GM12878 (cell line): ENCODE data around the gene MACF1. TPM values are rescaled to one million over a fixed set of nuclear protein-coding genes. Genes with fewer than 3 reads are reported as not detected.

Experiments used
- ATAC-seq: fragments of 200-7000 bp; cut with Tn5 transposase; 3 replicates; pipeline ENCODE4 v1.9.1; 2020; ENCODE audit warnings: mild to moderate bottlenecking, moderate library complexity
- BruUV-seq: library from RNA; stranded (reverse); fragments of 400-500 nt; replicated peaks from 2 replicates; lab custom pipeline; 2021; lab: Mats Ljungman, UMichigan
- CTCF ChIA-PET: fragments of 300-600 bp; sonication (Branson Sonifier 250); formaldehyde crosslinking; extraction: SDS; loops from one replicate; lab custom pipeline; 2021; ENCODE audit warnings: inconsistent platforms; lab: Yijun Ruan, JAX
- POLR2A ChIA-PET: fragments of 350-600 bp; formaldehyde crosslinking; extraction: SDS; loops from one replicate; lab custom pipeline; 2021; ENCODE audit warnings: inconsistent platforms; lab: Charles Lee
- RAD21 ChIA-PET: fragments of 300-600 bp; sonication (Branson Sonifier 250); formaldehyde crosslinking; loops from one replicate; lab custom pipeline; 2023; ENCODE audit warnings: antibody characterized with exemption; ENCODE audit not compliant: unreplicated experiment; lab: Charles Lee
- SMC1A ChIA-PET: fragments of 300-600 bp; sonication (Branson Sonifier 250); formaldehyde crosslinking; loops from one replicate; lab custom pipeline; 2023; ENCODE audit not compliant: unreplicated experiment, uncharacterized antibody; lab: Charles Lee
- DNase-seq: peaks from one replicate; pipeline ENCODE4 v3.0.0-alpha.2; 2011; ENCODE audit warnings: low read depth, low spot score
- FAIRE-seq: peaks from 3 replicates; lab custom pipeline; 2011; peaks lifted over from hg19 to GRCh38; lab: Jason Lieb, UNC
- H2AFZ ChIP-seq: 2 replicates; pipeline ENCODE4 v1.6.0; 2011; ENCODE audit warnings: low read depth, low read length, control low read depth; ENCODE audit not compliant: control insufficient read depth
- H3K27ac ChIP-seq: 2 replicates; pipeline ENCODE4 v1.5.1; 2011; ENCODE audit warnings: control low read depth; ENCODE audit not compliant: control insufficient read depth, insufficient read depth
- H3K27me3 ChIP-seq, 2 experiments: replicated peaks in 1 of 2; 2 replicates each; pipeline versions ENCODE4 v1.6.0 to v1.6.1; 2011; ENCODE audit warnings: low read length in 1 of 2; ENCODE audit not compliant: control insufficient read depth in 2 of 2, insufficient read depth in 2 of 2
- H3K36me3 ChIP-seq, 2 experiments: 2 replicates each; pipeline ENCODE4 v1.5.1; 2011; ENCODE audit warnings: low read length in 1 of 2; ENCODE audit not compliant: control insufficient read depth in 2 of 2, insufficient read depth in 2 of 2
- H3K4me1 ChIP-seq: 2 replicates; pipeline ENCODE4 v1.6.1; 2011; ENCODE audit warnings: mild to moderate bottlenecking, low read length, moderate library complexity, mixed read lengths; ENCODE audit not compliant: control insufficient read depth, insufficient read depth
- H3K4me2 ChIP-seq: 2 replicates; pipeline ENCODE4 v1.6.0; 2011; ENCODE audit warnings: control low read depth; ENCODE audit not compliant: control insufficient read depth, insufficient read depth
- H3K4me3 ChIP-seq: fragments of 200-600 bp; sonication (generic); 2 replicates; pipeline ENCODE4 v1.5.1; 2016
- H3K79me2 ChIP-seq: 2 replicates; pipeline ENCODE4 v1.6.0; 2011; ENCODE audit warnings: low read length; ENCODE audit not compliant: control insufficient read depth, insufficient read depth
- H3K9ac ChIP-seq: 2 replicates; pipeline ENCODE4 v1.8.0; 2011; ENCODE audit warnings: low read length, control low read depth, mixed read lengths; ENCODE audit not compliant: control insufficient read depth, insufficient read depth
- H3K9me3 ChIP-seq: replicated peaks from 3 replicates; pipeline ENCODE4 v1.5.1; 2011; ENCODE audit warnings: mild to moderate bottlenecking, low read length; ENCODE audit not compliant: control insufficient read depth, insufficient read depth
- H4K20me1 ChIP-seq: 2 replicates; pipeline ENCODE4 v1.6.0; 2011; ENCODE audit not compliant: control insufficient read depth, insufficient read depth
- ATF3 ChIP-seq: IDR thresholded peaks from 2 replicates; pipeline ENCODE4 v1.6.1; 2011; ENCODE audit warnings: low read depth, mild to moderate bottlenecking, low read length, moderate library complexity, borderline replicate concordance; ENCODE audit errors: extremely low read depth
- EP300 ChIP-seq, 2 experiments: fragments of 150-350 bp in 1 of 2; IDR thresholded peaks; 2 replicates each; pipeline ENCODE4 v1.6.1; 2011 to 2012; ENCODE audit warnings: low read depth in 2 of 2, low read length in 2 of 2, borderline replicate concordance in 1 of 2, improper control_type of control experiment in 1 of 2, inconsistent platforms in 1 of 2; ENCODE audit not compliant: control insufficient read depth in 1 of 2
- FOXK2 ChIP-seq: fragments of 450-650 bp; IDR thresholded peaks from 2 replicates; pipeline ENCODE4 v1.6.1; 2017; ENCODE audit warnings: mild to moderate bottlenecking, moderate library complexity
- GABPA ChIP-seq: IDR thresholded peaks from 2 replicates; pipeline ENCODE4 v1.6.1; 2014; ENCODE audit warnings: antibody characterized with exemption, low read depth, mild to moderate bottlenecking, inconsistent platforms
- REST ChIP-seq: IDR thresholded peaks from 2 replicates; pipeline ENCODE4 v1.6.1; 2012; ENCODE audit warnings: mild to moderate bottlenecking, low read depth, low read length
- SIN3A ChIP-seq: IDR thresholded peaks from 2 replicates; pipeline ENCODE4 v1.6.1; 2012; ENCODE audit warnings: low read depth, low read length, improper control_type of control experiment
- STAT1 ChIP-seq: fragments of 450-650 bp; conservative IDR thresholded peaks from 2 replicates; pipeline ENCODE4 v1.6.1; 2014; ENCODE audit warnings: antibody characterized with exemption, mild to moderate bottlenecking
- WRNIP1 ChIP-seq: IDR thresholded peaks from 2 replicates; pipeline ENCODE4 v1.6.1; 2011; ENCODE audit warnings: low read depth, low read length, improper control_type of control experiment, borderline replicate concordance
- ZBED1 ChIP-seq: IDR thresholded peaks from 2 replicates; pipeline ENCODE4 v1.6.1; 2016; ENCODE audit warnings: borderline replicate concordance
- ZNF592 ChIP-seq: fragments of 450-650 bp; IDR thresholded peaks from 2 replicates; pipeline ENCODE4 v1.6.1; 2017; ENCODE audit warnings: mild to moderate bottlenecking, moderate library complexity
- ZNF687 ChIP-seq: fragments of 450-650 bp; IDR thresholded peaks from 2 replicates; pipeline ENCODE4 v1.6.1; 2017; ENCODE audit warnings: mild to moderate bottlenecking, moderate library complexity
- WGBS: methylation state at CpG from one replicate; pipeline ENCODE4 v1.1.6; 2016; ENCODE audit warnings: low lambda C conversion rate; ENCODE audit not compliant: insufficient replicate concordance, insufficient coverage; ENCODE audit errors: missing lambda C conversion rate; 5-methylcytosine and 5-hydroxymethylcytosine counted together
- in situ Hi-C: fragments of 300-500 bp; cut with MboI; formaldehyde crosslinking; loops from 9 replicates; pipeline ENCODE4 v1.14.3; 2018; ENCODE audit warnings: mixed read lengths
- intact Hi-C: fragments of 100-400 bp; cut with micrococcal nuclease; formaldehyde crosslinking; loops from one replicate; pipeline ENCODE4 v1.14.2; 2022; ENCODE audit not compliant: unreplicated experiment
- polyA plus RNA-seq, 11 experiments: library from polyadenylated mRNA; depleted of rRNA in 4 of 11; unstranded in 6 of 11; stranded (reverse) in 5 of 11; fragments of >200 nt; fragmentation: Nextera tagmentation in 4 of 11; fragmentation: Illumina TruSeq in 1 of 11; extraction: Ambion mirVana in 4 of 11; extraction: Trizol in 1 of 11; gene quantifications; 1 replicate in 1 of 11; 2 replicates in 10 of 11; pipeline versions ENCODE4 v1.2.1 to v1.2.3, GENCODE V29; 2011 to 2016; ENCODE audit warnings: inconsistent platforms in 2 of 11, missing spikeins in 2 of 11, low read depth in 1 of 11
- total RNA-seq, 4 experiments: library from RNA; depleted of rRNA in 3 of 4; stranded (reverse); fragments of >200 nt in 3 of 4; fragmentation: Illumina TruSeq in 1 of 4; extraction: Trizol in 1 of 4; gene quantifications; 2 replicates each; pipeline versions ENCODE4 v1.2.1 to v1.2.3, GENCODE V29; 2013 to 2021

MACF1 gene
- total and polyA plus RNA-seq, 10 of the 15 experiments (the other 5 are each of a cell fraction or from before 2014, with no cell fraction given): 15.5 to 201 (median 76.9) TPM

GRCh38 chr1:39305555-39305954 is 101.1 kb downstream of the MACF1 start:
- no TSS peak for BruUV-seq
- ChIA-PET CTCF (interaction anchor here (0.8 to 1.3 kb wide), 5 partner anchors 12 to 115 kb away, joined by 3 to 5 read pairs (median 4); no protein-coding TSS in a partner anchor), SMC1A (interaction anchor here (0.6 to 1.4 kb wide), 6 partner anchors 16 to 1064 kb away, joined by 3 to 9 read pairs (median 3); no protein-coding TSS in a partner anchor), POLR2A (no interaction called here), RAD21 (interaction anchor here (0.7 to 1.2 kb wide), 6 partner anchors 14 to 113 kb away, joined by 3 to 5 read pairs (median 4); no protein-coding TSS in a partner anchor)
- Histone ChIP-seq H3K36me3 (peaks cover 5 to 12% of the 10 kb centered on the region in 2 experiments), H3K27me3 (no peaks in the 10 kb centered on the region), H3K79me2 (no peaks in the 10 kb centered on the region), H3K4me2 (no peak overlapping the region), H2AFZ (no peak overlapping the region), H3K9ac (no peak overlapping the region), H3K27ac (no peak overlapping the region), H3K4me1 (no peaks in the 10 kb centered on the region), H3K4me3 (no peak overlapping the region), H4K20me1 (no peaks in the 10 kb centered on the region), H3K9me3 (no peaks in the 10 kb centered on the region)
- WGBS: 47% methylated on average over 2 of the region's 2 CpGs
- DNase-seq: peak; percentile 5
- in situ Hi-C loops (no loop called here), intact Hi-C loops (no loop called here)
- no peak for FAIRE-seq
- peak; percentile 42; the same call in 2 of the 3 replicates for ATAC-seq
- TF ChIP-seq SIN3A (no peak), FOXK2 (no peak), ZNF592 (no peak), ATF3 (no peak), WRNIP1 (no peak), ZBED1 (no peak), REST (no peak), ZNF687 (no peak), GABPA (no peak), STAT1 (no peak), EP300 (IDR thresholded peaks at IDR 0.05; ENCODE audit: borderline replicate concordance in 1 of 2, control insufficient read depth in 1 of 2, low read depth in 2 of 2, low read length in 2 of 2) (no peak)
